Endothelial cell (in vitro differentiated cells): ENCODE data around the gene FOXD1. TPM values are rescaled to one million over a fixed set of nuclear protein-coding genes. Genes with fewer than 3 reads are reported as not detected.

Source experiments
- DNase-seq: peaks from one replicate; pipeline ENCODE4 v3.0.0; 2021; ENCODE audit warnings: low spot score
- H3K27ac Mint-ChIP-seq: one replicate; pipeline ENCODE4 v1.8.0; 2021; ENCODE audit warnings: mixed read lengths, inconsistent platforms; ENCODE audit not compliant: unreplicated experiment
- H3K27me3 Mint-ChIP-seq: one replicate; pipeline ENCODE4 v1.8.0; 2021; ENCODE audit warnings: mild to moderate bottlenecking, moderate library complexity, mixed read lengths, inconsistent platforms; ENCODE audit not compliant: unreplicated experiment
- H3K36me3 Mint-ChIP-seq: one replicate; pipeline ENCODE4 v1.8.0; 2021; ENCODE audit warnings: mild to moderate bottlenecking, low read depth, mixed read lengths, inconsistent platforms; ENCODE audit not compliant: unreplicated experiment
- H3K4me1 Mint-ChIP-seq: one replicate; pipeline ENCODE4 v1.8.0; 2021; ENCODE audit warnings: mild to moderate bottlenecking, mixed read lengths, inconsistent platforms; ENCODE audit not compliant: unreplicated experiment
- H3K4me3 Mint-ChIP-seq: one replicate; pipeline ENCODE4 v1.8.0; 2021; ENCODE audit warnings: mild to moderate bottlenecking, mixed read lengths, inconsistent platforms; ENCODE audit not compliant: unreplicated experiment
- H3K9me3 Mint-ChIP-seq: one replicate; pipeline ENCODE4 v1.8.0; 2021; ENCODE audit warnings: mixed read lengths, inconsistent platforms; ENCODE audit not compliant: unreplicated experiment
- CTCF ChIP-seq: fragments of 200-600 bp; sonication (generic); IDR thresholded peaks from one replicate; pipeline ENCODE4 v1.5.0; 2021; ENCODE audit warnings: antibody characterized with exemption; ENCODE audit not compliant: unreplicated experiment
- total RNA-seq: library from RNA; stranded (reverse); fragmentation: NEBNext Ultra II Directional; extraction: Animal tissue kit (Norgen Biotek cat#: 25700); gene quantifications from one replicate; pipeline ENCODE4 v1.2.1, GENCODE V29; 2021; ENCODE audit not compliant: unreplicated experiment

FOXD1 gene
- total RNA-seq, 1 donor from 2014 or later: 0.33 TPM

GRCh38 chr5:73438645-73439470 is 9.7 kb downstream of the FOXD1 start:
- Mint-ChIP-seq H3K9me3 (no peaks in the 10 kb centered on the region), H3K27ac (no peak overlapping the region), H3K4me1 (peaks cover 11% of the 10 kb centered on the region), H3K27me3 (peaks cover 37% of the 10 kb centered on the region), H3K4me3 (no peak overlapping the region), H3K36me3 (peaks cover 5% of the 10 kb centered on the region)
- no peak for TF ChIP-seq CTCF
- DNase-seq: no peak

GRCh38 chr5:73437777-73438644 is 10.6 kb downstream of the FOXD1 start:
- Mint-ChIP-seq H3K27me3 (peaks cover 36% of the 10 kb centered on the region), H3K4me3 (no peak overlapping the region), H3K4me1 (peaks cover 9% of the 10 kb centered on the region), H3K36me3 (peaks cover 5% of the 10 kb centered on the region), H3K9me3 (no peaks in the 10 kb centered on the region), H3K27ac (no peak overlapping the region)
- TF ChIP-seq CTCF: no peak
- DNase-seq: no peak

GRCh38 chr5:73437101-73437776 is 11.3 kb downstream of the FOXD1 start:
- Mint-ChIP-seq H3K4me1 (peaks cover 9% of the 10 kb centered on the region), H3K4me3 (no peak overlapping the region), H3K9me3 (no peaks in the 10 kb centered on the region), H3K36me3 (peaks cover 5% of the 10 kb centered on the region), H3K27me3 (peaks cover 30% of the 10 kb centered on the region), H3K27ac (no peak overlapping the region)
- TF ChIP-seq CTCF: no peak
- DNase-seq: peak; percentile 72

- no peak overlapping the region for H3K4me3 Mint-ChIP-seq
- DNase-seq: peak; percentile 27
- peaks cover 25% of the 10 kb centered on the region for H3K27me3 Mint-ChIP-seq
- H3K36me3 Mint-ChIP-seq: peaks cover 5% of the 10 kb centered on the region
- no peak for TF ChIP-seq CTCF
- no peaks in the 10 kb centered on the region for H3K9me3 Mint-ChIP-seq
- H3K27ac Mint-ChIP-seq: no peak overlapping the region
- peaks cover 9% of the 10 kb centered on the region for H3K4me1 Mint-ChIP-seq
These were observed 12.0 kb downstream of the FOXD1 start for GRCh38 chr5:73436535-73437100.
